Measurements from ENCODE around the gene USF3. TPM values are rescaled to one million over a fixed set of nuclear protein-coding genes. Genes with fewer than 3 reads are reported as not detected.

Gene USF3
- total RNA-seq, 2 donors from 2014 or later: 13.0 to 14.5 TPM

GRCh38 chr3:113628316-113628715 is 68.1 kb downstream of the USF3 start:
- DNase-seq (no peak), ATAC-seq (no peak)
- intact Hi-C loops (cut with DNase I): loop anchor here in 1 of 2 donors (10.0 kb wide), 1 partner anchor 134 kb away; no protein-coding TSS in a partner anchor

DNA sequence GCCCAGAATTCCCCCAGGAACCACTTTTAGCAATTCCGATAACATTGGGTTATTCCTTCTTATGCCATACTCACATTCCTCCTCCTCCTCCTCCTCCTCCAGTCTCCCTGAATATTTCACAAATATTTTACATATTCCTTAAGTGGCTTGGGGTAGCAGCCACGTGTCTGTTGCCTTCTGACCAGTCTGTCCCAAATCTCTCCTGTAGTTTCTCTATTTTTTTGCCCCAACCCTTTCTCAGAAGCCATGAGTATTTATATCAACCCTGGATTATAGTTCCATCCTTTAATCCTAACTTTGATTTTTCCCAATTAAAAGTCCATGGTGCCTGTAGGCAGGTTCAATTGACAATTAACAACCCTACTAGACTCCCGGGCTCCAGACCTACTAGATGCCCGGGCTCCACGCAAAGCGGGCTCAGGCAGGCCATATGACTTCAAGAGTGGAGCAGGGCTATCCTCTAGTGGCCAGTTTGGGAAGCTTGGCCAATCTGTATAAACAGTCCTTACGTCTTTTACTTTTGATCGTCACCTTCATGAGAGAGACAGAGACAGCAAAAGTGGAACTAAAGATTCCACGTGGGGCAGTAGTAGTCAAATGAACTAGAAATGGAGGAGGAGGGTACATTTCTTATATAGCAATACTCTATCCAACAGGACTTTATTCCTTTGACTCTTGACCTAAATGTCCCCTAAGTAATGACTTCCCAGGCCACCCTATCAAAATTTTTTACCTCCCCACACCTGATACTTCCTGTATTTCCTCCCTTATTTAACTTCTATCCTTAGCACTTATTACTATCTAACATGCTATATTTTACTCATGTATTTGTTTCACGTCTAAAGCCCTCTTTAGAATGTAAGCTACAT is 69.7 kb downstream of the USF3 start:
- peak; percentile 57 for DNase-seq
- intact Hi-C loops (cut with DNase I): loop anchor here (1.0 to 10.0 kb wide), 2 partner anchors 131 to 132 kb away; no protein-coding TSS in a partner anchor
- peak; percentile 90 to 93 for ATAC-seq

DNA sequence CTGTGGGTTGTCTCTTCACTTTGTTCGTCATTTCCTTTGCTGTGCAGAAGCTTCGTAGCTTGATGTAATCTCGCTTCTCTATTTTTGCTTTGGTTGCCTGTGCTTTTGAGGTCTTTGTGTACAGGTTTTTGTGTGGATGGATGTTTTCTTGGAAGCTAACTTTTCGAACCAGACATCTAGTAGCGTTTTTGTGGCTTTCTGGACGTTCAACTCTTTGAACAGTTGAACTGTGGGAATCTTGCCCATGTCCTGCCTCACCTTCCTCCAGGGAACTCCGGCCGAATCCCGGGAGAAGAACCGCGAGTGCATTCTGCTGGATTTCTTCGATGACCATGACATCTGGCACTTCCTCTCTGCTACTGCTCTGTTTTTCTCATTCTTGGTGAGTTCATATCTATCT is 70.6 kb downstream of the USF3 start:
- ATAC-seq: peak in 1 of 2 donors; percentile 28
- DNase-seq: no peak
- intact Hi-C loops (cut with DNase I): loop anchor here (1.0 to 10.0 kb wide), 2 partner anchors 131 kb away; no protein-coding TSS in a partner anchor

- intact Hi-C loops (cut with DNase I): loop anchor here in 1 of 2 donors (10.0 kb wide), 1 partner anchor 129 kb away; no protein-coding TSS in a partner anchor
- DNase-seq (no peak), ATAC-seq (no peak)
Observed at GRCh38 chr3:113623811-113624210, 72.6 kb downstream of the USF3 start.

DNA sequence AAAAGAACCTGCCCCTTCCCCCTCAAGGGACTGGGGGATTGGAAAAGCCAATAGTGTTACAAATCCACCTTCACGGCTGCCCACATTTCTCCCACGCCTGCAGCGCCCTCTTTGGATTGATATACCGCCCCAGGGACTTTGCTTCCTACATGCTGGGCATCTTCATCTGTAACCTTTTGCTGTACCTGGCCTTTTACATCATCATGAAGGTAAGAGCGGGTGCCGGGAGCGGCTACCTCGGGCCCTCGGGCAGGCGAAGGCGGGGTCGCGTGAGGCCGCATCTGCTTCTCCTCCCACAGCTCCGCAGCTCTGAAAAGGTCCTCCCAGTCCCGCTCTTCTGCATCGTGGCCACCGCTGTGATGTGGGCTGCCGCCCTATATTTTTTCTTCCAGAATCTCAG is 73.1 kb downstream of the USF3 start:
- no peak for DNase-seq
- intact Hi-C loops (cut with DNase I): loop anchor here in 1 of 2 donors (10.0 kb wide), 1 partner anchor 129 kb away; no protein-coding TSS in a partner anchor
- ATAC-seq: no peak

- ATAC-seq: no peak
- no peak for DNase-seq
- intact Hi-C loops (cut with DNase I): loop anchor here in 1 of 2 donors (10.0 kb wide), 1 partner anchor 125 kb away; no protein-coding TSS in a partner anchor
Observed at GRCh38 chr3:113620091-113620490, 76.4 kb downstream of the USF3 start.

- no peak for DNase-seq
- intact Hi-C loops (cut with DNase I): no loop called here
- no peak for ATAC-seq
Observed at GRCh38 chr3:113617726-113618125, 78.7 kb downstream of the USF3 start.

DNA sequence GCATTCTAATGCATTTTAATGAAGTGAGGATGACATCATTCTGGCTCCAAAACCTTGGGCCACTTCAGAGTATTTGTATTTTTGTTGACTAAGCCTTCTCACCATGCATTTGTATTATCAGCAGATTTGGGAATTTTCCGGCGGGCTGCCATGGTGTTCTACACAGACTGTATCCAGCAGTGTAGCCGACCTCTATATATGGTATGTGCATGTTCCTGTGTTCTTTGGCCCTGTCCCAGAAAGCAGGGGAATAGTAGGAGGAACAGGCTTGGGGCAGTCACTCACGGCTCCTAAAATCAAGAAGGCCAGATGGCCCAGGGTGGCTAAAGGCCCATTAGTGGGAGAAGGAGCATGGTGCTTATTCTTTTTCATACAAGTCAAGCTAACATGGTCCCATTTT is 80.5 kb downstream of the USF3 start:
- DNase-seq (peak; percentile 25), ATAC-seq (peak; percentile 44 to 71)
- intact Hi-C loops (cut with DNase I): no loop called here

GRCh38 chr3:113614402-113614801 is 82.0 kb downstream of the USF3 start:
- DNase-seq: no peak
- ATAC-seq: peak; percentile 44 to 71
- intact Hi-C loops (cut with DNase I): no loop called here

DNA sequence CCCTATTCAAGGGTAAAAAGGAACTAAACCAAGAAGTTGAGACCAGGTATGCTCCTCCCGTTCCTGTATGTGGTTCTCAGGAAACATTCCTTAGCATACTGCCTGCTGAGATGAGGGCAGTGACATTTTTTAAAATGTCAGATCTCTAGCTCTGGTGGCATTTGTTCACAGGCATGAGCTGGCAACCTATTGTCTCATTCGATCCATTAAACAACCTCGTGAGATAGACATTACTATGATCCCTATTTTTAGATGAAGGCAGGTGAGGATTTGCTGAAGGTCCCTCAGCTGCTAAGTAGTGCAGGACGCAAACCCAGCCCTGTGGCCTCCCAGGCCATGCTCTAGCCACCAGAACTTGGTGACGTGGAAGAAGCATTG is 89.2 kb downstream of the USF3 start:
- intact Hi-C loops (cut with DNase I): no loop called here
- DNase-seq: no peak
- ATAC-seq: no peak

DNA sequence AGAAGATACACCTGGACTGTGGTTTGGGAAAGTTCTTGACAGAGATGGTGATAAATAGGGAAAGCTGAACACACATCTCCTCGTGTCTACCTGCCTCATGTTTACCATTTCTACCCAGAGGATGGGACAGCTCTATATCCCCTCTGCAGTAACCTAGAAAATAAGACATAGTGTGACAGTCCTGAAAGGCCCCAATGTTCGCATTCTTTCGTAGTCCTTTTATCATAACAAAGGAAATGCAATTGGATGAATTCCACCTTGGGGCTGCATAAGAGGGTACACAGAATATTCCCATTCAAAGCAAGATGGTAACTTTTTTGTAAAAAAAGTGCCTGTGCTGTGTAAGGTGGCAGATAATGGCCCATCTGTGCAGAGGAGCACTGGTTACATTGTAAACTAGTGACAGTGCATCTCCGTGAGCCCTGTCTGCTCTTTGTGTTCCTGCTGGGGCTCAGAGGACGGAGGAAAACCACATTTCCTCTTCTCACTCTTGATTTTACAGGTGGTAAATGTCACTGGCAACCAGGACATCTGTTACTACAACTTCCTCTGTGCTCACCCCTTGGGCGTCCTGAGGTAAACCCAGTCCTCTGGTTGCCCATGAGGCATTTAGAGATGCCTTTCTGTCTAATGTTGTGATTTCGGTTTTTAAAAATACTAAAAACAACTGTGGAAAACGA is 89.8 kb downstream of the USF3 start:
- intact Hi-C loops (cut with DNase I): no loop called here
- ATAC-seq (no peak), DNase-seq (no peak)

DNA sequence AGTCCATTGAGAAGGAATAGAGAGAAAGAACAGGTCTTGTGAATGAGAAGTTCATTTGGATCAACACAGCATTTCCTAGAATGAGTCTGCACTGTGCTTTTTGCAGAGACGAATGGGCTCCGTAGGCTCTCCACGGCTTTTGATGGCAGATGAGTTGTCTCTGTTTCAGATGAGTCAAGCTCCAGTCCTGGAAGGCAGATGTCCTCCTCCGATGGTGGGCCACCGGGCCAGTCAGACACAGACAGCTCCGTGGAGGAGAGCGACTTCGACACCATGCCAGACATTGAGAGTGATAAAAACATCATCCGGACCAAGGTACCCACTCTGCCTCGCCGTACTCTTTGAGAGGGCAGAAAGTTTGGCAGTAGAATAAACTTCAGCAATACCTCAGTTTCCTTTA is 93.6 kb downstream of the USF3 start:
- intact Hi-C loops (cut with DNase I): no loop called here
- no peak for DNase-seq
- no peak for ATAC-seq

GRCh38 chr3:113602256-113602655 is 94.2 kb downstream of the USF3 start:
- ATAC-seq (no peak), DNase-seq (no peak)
- intact Hi-C loops (cut with DNase I): no loop called here

GRCh38 chr3:113601240-113601639 is 95.2 kb downstream of the USF3 start:
- ATAC-seq (no peak), DNase-seq (no peak)
- intact Hi-C loops (cut with DNase I): no loop called here

GRCh38 chr3:113600418-113601182 is 95.8 kb downstream of the USF3 start:
- DNase-seq (no peak), ATAC-seq (peak; percentile 54 to 71)
- intact Hi-C loops (cut with DNase I): no loop called here
